ENCODE measurements around the gene C11orf68.

Gene C11orf68

DNA sequence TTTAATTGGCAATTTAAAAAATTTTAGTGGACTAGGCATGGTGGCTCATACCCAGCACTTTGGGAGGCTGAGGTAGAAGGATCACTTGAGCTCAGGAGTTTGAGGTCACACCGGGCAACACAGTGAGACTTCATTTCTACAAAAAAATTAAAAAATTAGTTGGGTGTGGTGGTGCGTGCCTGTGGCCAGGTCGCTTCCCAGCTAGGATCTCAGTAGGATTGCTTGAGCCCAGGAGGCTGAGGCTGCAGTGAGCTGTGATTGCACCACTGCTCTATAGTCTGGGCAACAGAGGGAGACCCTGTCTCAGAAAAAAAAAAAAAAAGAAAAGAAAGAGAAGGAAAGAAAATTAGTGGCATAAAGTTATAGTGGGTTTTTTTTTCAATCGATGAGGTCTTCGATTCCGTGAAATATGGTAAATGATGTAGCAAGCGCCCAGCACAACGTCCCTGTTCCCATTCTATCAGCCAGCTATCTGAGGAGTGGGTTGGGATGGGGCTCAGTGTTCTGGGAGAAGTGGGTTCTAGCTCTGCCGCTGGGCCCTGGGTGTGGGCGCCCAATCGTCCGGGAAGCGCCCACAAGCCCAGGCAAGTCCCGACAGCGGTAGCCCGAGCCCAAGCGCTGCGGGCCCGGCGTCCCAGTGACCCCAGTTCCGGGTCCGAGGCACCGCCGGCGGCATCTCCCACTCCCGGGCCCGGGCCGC lies 20.1 kb downstream of the C11orf68 start:
- H3K36me3 ChIP-seq, result no peaks in the 10 kb centered on the region

DNA sequence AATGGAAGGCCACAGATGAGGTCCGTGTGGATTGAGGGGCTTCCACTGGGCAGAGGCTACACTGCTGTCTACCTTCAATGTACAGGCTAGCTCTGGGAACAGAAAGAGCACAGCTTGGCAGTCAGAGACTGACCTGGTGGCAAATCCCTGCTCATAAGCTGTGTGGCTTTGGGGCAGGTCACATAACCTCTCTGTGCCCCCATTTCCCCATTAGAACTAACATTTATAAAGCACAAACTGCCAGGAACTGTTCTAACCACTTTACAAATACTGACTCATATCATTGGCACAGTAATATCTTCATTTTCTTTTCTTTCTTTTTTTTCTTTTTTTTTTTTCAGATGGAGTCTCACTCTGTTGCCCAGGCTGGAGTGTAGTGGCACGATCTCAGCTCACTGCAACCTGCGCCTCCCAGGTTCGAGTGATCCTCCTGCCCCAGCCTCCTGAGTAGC lies 21.8 kb downstream of the C11orf68 start:
- Histone ChIP-seq H3K9me3 (no peaks in the 10 kb centered on the region; the same call in 1 of the 2 replicates), H3K4me3 (ENCODE audit: low read depth, low read length) (no peak overlapping the region), H3K36me3 (no peaks in the 10 kb centered on the region), H3K4me1 (no peaks in the 10 kb centered on the region; the same call in 1 of the 2 replicates), H3K27me3 (peaks cover 38% of the 10 kb centered on the region)
- DNase-seq, result no peak
- TF ChIP-seq, protein P1, sequence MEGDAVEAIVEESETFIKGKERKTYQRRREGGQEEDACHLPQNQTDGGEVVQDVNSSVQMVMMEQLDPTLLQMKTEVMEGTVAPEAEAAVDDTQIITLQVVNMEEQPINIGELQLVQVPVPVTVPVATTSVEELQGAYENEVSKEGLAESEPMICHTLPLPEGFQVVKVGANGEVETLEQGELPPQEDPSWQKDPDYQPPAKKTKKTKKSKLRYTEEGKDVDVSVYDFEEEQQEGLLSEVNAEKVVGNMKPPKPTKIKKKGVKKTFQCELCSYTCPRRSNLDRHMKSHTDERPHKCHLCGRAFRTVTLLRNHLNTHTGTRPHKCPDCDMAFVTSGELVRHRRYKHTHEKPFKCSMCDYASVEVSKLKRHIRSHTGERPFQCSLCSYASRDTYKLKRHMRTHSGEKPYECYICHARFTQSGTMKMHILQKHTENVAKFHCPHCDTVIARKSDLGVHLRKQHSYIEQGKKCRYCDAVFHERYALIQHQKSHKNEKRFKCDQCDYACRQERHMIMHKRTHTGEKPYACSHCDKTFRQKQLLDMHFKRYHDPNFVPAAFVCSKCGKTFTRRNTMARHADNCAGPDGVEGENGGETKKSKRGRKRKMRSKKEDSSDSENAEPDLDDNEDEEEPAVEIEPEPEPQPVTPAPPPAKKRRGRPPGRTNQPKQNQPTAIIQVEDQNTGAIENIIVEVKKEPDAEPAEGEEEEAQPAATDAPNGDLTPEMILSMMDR (IDR thresholded peaks at IDR 0.05; ENCODE audit: low read depth, low read length), result no peak

More for the DNA sequence above, 20.1 kb downstream of the C11orf68 start:
- H3K27me3 ChIP-seq, result peaks cover 55% of the 10 kb centered on the region
- no peak for DNase-seq
- H3K4me1 ChIP-seq, result no peaks in the 10 kb centered on the region; the same call in 1 of the 2 replicates
- H3K9me3 ChIP-seq, result no peaks in the 10 kb centered on the region; the same call in 1 of the 2 replicates
- TF ChIP-seq, protein P1 (IDR thresholded peaks at IDR 0.05; ENCODE audit: low read depth, low read length), result no peak
- H3K4me3 ChIP-seq (ENCODE audit: low read depth, low read length), result no peak overlapping the region

DNA sequence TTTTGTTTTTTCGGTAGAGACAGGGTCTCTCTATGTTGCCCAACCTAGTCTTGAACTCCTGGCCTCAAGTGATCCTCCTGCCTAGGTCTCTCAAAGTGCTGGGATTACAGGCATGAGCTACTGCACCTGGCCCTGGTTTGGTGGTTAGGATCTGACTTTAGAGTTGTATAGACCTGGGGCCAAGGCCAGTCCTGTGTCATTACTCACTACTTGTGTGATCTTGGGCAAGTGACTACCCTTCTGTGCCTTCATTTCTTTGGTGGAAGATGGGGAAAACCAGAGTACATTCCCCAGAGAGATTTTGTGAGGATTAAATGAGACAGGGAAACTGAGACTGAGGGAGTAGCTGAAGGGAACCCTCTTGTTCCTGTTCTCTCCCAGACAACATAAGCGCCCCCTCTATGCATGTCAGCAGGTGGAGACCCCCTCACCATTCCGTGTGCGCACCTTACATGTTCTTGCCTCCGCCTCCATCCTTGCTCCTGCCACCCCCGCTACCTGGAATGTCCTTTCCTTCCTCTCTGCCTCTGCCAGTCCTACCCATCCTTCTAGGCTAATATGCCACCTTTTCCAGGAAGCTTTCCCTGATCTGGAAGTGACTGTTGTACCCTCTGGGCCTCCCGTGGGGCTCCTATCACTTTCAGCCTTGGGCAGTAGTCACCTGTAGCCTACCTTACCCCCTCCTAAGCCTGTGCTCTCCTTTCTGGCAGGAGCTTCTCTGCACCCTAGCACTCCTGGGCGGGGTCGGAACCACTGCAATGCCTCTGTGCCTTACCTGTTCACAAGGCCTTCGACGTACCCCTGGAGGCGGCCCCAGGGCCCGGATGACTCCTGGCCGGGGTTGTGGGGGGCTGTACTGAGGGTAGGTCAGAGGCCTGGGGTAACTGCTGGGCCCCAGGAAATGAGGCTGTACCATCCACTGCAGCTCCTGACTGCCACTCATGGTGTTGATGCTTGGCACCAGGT lies 22.5 kb downstream of the C11orf68 start:
- Histone ChIP-seq H3K27me3 (peaks cover 33% of the 10 kb centered on the region), H3K4me3 (ENCODE audit: low read depth, low read length) (no peak overlapping the region), H3K4me1 (no peaks in the 10 kb centered on the region; the same call in none of the 2 replicates), H3K36me3 (no peaks in the 10 kb centered on the region), H3K9me3 (no peaks in the 10 kb centered on the region; the same call in 1 of the 2 replicates)
- no peak for DNase-seq
- TF ChIP-seq, protein P1 (IDR thresholded peaks at IDR 0.05; ENCODE audit: low read depth, low read length), result no peak

DNA sequence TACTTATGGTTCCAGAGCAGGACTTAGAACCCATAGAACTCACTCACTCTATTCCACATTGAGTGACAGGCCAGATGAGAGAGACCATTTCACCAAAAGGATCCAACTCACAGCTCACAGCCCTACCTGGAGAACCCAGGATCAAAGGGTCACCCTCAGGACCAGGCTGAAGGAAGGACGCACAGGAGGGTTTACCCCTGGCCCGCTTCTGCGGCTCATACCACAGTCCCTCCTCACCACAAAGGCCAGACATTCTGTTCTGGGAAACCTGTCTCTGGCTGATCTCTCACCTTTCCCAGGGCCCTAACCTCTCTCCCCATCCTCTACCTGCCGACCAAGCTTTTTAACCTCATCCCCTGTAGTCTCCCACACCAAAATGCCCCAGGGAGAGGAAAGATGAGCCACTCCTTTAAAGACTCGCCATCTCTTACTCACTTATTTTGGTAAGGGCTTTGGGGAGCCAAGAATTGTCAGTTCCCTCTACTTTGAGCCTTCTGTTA lies 23.3 kb downstream of the C11orf68 start:
- H3K4me1 ChIP-seq, result no peaks in the 10 kb centered on the region; the same call in none of the 2 replicates
- H3K4me3 ChIP-seq (ENCODE audit: low read depth, low read length), result no peak overlapping the region
- TF ChIP-seq, protein P1 (IDR thresholded peaks at IDR 0.05; ENCODE audit: low read depth, low read length), result no peak
- H3K36me3 ChIP-seq, result no peaks in the 10 kb centered on the region
- no peak for DNase-seq
- H3K27me3 ChIP-seq, result peaks cover 25% of the 10 kb centered on the region
- H3K9me3 ChIP-seq, result no peaks in the 10 kb centered on the region; the same call in 1 of the 2 replicates

DNA sequence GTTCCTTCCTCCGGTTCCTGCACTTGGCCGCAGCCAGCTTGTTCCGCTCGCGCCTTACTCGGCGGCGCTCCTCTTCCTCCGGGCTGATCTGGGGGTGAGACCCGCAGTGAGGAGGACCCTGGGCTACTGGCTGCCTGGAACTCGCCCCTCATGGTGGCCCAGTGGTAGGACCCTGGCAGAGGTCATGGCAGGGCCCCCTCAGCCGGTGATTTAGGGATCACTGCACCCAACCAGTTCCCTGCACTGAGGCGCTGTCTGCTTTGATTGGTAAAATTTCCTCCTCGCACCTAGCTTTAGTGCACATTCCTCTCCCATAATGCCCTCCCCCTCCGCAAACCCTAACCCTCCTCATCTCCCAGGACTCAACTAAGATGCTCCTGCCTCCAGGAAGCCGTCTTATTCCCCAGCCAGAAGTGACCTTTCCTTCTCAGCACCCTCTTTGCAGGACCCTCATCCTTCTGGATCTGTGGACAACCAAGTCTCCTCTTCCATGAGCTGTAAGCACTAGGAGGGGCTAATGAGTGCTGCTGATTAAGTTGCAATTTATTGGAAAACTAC lies 24.7 kb downstream of the C11orf68 start:
- Histone ChIP-seq H3K4me1 (peaks cover 8% of the 10 kb centered on the region), H3K4me3 (ENCODE audit: low read depth, low read length) (no peak overlapping the region), H3K36me3 (no peaks in the 10 kb centered on the region), H3K9me3 (no peaks in the 10 kb centered on the region; the same call in 1 of the 2 replicates), H3K27me3 (peaks cover 11% of the 10 kb centered on the region)
- no peak for DNase-seq
- TF ChIP-seq, protein P1 (IDR thresholded peaks at IDR 0.05; ENCODE audit: low read depth, low read length), result no peak
